Lung (tissue), 12 donors: ENCODE measurements around the gene CIAPIN1. TPM values are rescaled to one million over a fixed set of nuclear protein-coding genes. Genes with fewer than 3 reads are reported as not detected.

ENCODE experiments used
- ATAC-seq: fragments of 200-7000 bp; cut with Tn5 transposase; one replicate; pipeline ENCODE4 v1.9.1; 2020; ENCODE audit warnings: moderate number of reproducible peaks; ENCODE audit not compliant: insufficient read depth, low FRiP score
- DNase-seq, 3 donors: peaks; one replicate each; pipeline ENCODE4 v3.0.0-alpha.2; 2013 to 2017
- H3K27ac ChIP-seq, 2 donors: one replicate each; pipeline ENCODE4 v1.5.1; 2013; ENCODE audit warnings: mild to moderate bottlenecking in 2 of 2, moderate library complexity in 2 of 2, control low read depth in 1 of 2, inconsistent platforms in 1 of 2, low read depth in 1 of 2, low read length in 1 of 2
- H3K27me3 ChIP-seq, 3 donors: one replicate each; pipeline ENCODE4 v1.5.1; 2013; ENCODE audit warnings: low read length in 2 of 3; ENCODE audit not compliant: control insufficient read depth in 3 of 3, insufficient read depth in 3 of 3
- H3K36me3 ChIP-seq, 4 donors: one replicate each; pipeline ENCODE4 v1.5.1; 2013; ENCODE audit warnings: low read length in 4 of 4, mild to moderate bottlenecking in 1 of 4, moderate library complexity in 1 of 4; ENCODE audit not compliant: control insufficient read depth in 4 of 4, insufficient read depth in 4 of 4
- H3K4me1 ChIP-seq, 5 donors: one replicate each; pipeline ENCODE4 v1.5.1; 2013; ENCODE audit warnings: low read length in 5 of 5, mild to moderate bottlenecking in 2 of 5, moderate library complexity in 1 of 5; ENCODE audit not compliant: control insufficient read depth in 5 of 5, insufficient read depth in 5 of 5
- H3K4me3 ChIP-seq: one replicate; pipeline ENCODE4 v1.5.1; 2013; ENCODE audit warnings: mild to moderate bottlenecking, control low read depth, moderate library complexity
- H3K9ac ChIP-seq, 2 donors: one replicate each; pipeline ENCODE4 v1.5.1; 2013; ENCODE audit warnings: low read length in 2 of 2, control low read depth in 1 of 2; ENCODE audit not compliant: insufficient read depth in 1 of 2
- H3K9me3 ChIP-seq, 4 donors: one replicate each; pipeline ENCODE4 v1.5.1; 2013; ENCODE audit warnings: low read length in 3 of 4, mild to moderate bottlenecking in 1 of 4, moderate library complexity in 1 of 4; ENCODE audit not compliant: control insufficient read depth in 4 of 4, insufficient read depth in 3 of 4
- WGBS, 2 donors: extraction: QIAGEN DNeasy Blood & Tissue Kit; methylation state at CpG; one replicate each; pipeline ENCODE4 v1.1.7; 2013; 5-methylcytosine and 5-hydroxymethylcytosine counted together
- polyA plus RNA-seq, 2 donors: library from polyadenylated mRNA; stranded (reverse); fragments of 200-250 nt; gene quantifications; one replicate each; pipeline ENCODE4 v1.2.1, GENCODE V29; 2013
- total RNA-seq, 2 donors: library from RNA; depleted of rRNA in 1 of 2; stranded (reverse); fragments of >200 nt in 1 of 2; gene quantifications; one replicate each; pipeline ENCODE4 v1.2.1, GENCODE V29; 2014 to 2021
- TF ChIP-seq, protein P1 (sequence below): IDR thresholded peaks from 2 replicates; pipeline ENCODE4 v1.5.1; 2012; ENCODE audit warnings: mild to moderate bottlenecking; ENCODE audit errors: control extremely low read depth, extremely low read depth
- donor health status: control.
- donor health status: control.
- donor health status: Bipolar disorder and iron deficiency.
- donor health status: healthy.
- donor health status: DM: yes; HTN: yes; CAD: no.

The CIAPIN1 gene
- total and polyA plus RNA-seq, 4 donors, result 24.0 to 69.6 (median 37.7) TPM

DNA sequence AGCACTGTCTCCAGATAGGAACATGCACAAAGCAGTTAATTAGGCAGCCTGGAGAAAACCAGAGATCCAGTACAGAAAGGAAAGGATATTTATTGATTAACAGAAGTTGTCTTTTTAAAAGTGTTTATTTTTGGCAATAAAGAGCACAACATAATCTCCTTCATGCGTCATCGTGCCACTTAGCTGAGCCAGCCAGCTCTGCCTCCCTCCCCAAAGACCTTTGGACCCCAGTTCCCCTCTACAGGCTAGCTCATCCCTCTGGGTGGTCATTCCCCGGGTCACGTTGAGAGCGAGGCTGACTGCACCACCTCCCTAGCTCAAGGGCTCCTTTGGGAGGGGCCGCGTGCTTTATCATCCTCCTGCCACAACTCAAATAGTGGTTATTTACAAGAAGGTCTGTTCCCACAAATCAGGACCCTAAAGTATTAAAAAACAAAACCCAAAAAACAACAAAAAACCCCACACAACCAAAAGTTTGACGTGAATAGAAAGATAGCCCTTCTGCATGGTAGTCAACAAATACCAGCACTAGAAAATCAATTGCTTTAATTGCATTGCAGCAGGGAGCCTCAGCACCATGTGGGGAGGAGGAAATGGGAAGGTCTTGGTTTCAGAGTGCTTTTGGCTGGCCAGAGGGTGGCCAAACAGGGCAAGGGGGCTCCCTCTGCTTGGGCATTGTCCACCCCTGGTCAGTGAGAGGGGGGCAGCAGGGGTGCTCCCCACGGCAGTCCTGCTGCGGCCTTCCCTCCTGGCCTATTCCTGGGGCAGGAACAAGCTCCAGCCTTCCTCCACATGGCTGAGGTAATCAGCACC, 24.9 kb upstream of the CIAPIN1 start:
- H3K27me3 ChIP-seq, result no peaks in the 10 kb centered on the region
- H3K27ac ChIP-seq, result no peak overlapping the region
- H3K9me3 ChIP-seq, result no peaks in the 10 kb centered on the region
- ATAC-seq, result no peak
- H3K4me1 ChIP-seq, result peaks cover 0 to 14% (median 5%) of the 10 kb centered on the region in 5 donors
- DNase-seq, result no peak
- peaks cover 21 to 50% (median 48%) of the 10 kb centered on the region in 4 donors for H3K36me3 ChIP-seq
- WGBS, 2 donors, result 70 to 86% methylated on average over 10 of the region's 10 CpGs
- H3K4me3 ChIP-seq, result no peak overlapping the region
- TF ChIP-seq, protein P1, sequence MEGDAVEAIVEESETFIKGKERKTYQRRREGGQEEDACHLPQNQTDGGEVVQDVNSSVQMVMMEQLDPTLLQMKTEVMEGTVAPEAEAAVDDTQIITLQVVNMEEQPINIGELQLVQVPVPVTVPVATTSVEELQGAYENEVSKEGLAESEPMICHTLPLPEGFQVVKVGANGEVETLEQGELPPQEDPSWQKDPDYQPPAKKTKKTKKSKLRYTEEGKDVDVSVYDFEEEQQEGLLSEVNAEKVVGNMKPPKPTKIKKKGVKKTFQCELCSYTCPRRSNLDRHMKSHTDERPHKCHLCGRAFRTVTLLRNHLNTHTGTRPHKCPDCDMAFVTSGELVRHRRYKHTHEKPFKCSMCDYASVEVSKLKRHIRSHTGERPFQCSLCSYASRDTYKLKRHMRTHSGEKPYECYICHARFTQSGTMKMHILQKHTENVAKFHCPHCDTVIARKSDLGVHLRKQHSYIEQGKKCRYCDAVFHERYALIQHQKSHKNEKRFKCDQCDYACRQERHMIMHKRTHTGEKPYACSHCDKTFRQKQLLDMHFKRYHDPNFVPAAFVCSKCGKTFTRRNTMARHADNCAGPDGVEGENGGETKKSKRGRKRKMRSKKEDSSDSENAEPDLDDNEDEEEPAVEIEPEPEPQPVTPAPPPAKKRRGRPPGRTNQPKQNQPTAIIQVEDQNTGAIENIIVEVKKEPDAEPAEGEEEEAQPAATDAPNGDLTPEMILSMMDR, result no peak
- no peak overlapping the region for H3K9ac ChIP-seq

DNA sequence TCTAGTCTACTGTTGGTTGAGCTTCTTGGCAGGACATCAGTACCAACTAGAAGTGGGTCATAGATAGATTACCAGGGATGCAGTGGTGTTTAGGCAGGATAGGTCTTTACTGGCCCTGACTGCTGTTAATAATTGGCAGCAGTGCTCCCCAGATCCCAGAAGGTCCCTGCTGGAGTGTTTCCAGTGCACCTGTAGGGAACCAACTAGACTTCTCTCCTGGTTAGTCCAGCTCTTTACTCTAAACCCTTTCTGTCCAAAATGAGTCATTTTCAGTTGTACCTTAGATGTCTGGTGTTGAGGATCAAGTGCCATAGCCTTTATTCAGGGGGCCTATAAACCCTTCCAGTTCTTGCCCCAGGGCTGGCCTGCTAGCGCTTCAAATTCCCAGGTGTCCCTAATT, 24.0 kb upstream of the CIAPIN1 start:
- peaks cover 0 to 12% (median 5%) of the 10 kb centered on the region in 5 donors for H3K4me1 ChIP-seq
- no peaks in the 10 kb centered on the region for H3K27me3 ChIP-seq
- H3K36me3 ChIP-seq, result peaks cover 25 to 55% (median 52%) of the 10 kb centered on the region in 4 donors
- TF ChIP-seq, protein P1, result no peak
- 96 to 97% methylated on average over 1 of the region's 1 CpG for WGBS, 2 donors
- no peak overlapping the region for H3K4me3 ChIP-seq
- no peak overlapping the region for H3K9ac ChIP-seq
- ATAC-seq, result no peak
- no peak for DNase-seq
- no peaks in the 10 kb centered on the region for H3K9me3 ChIP-seq
- H3K27ac ChIP-seq, result no peak overlapping the region

DNA sequence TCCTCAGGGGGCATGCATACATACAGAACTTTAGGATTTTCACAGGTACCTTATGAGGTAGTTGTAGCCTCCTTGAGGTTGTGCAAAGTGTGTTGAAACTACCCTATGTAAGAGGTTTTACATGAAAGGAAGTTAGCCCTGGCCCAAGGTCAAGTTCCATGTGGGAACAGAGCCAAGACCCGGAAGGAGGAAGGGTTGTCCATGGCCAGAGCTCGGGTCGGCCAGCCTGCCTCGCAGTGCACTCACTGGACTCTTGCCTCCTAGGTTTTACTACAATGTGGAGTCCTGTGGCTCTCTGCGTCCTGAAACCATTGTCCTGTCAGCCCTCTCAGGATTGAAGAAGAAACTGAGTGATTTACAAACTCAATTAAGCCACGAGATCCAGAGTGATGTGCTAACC, 23.5 kb upstream of the CIAPIN1 start:
- DNase-seq (no peak), ATAC-seq (peak; percentile 21)
- TF ChIP-seq, protein P1, result no peak
- Histone ChIP-seq H3K9me3 (no peaks in the 10 kb centered on the region), H3K27ac (peak overlapping the region in 1 of 2 donors; percentile 55), H3K27me3 (no peaks in the 10 kb centered on the region), H3K4me1 (peaks cover 0 to 12% (median 5%) of the 10 kb centered on the region in 5 donors), H3K36me3 (peaks cover 29 to 58% (median 55%) of the 10 kb centered on the region in 4 donors), H3K9ac (no peak overlapping the region), H3K4me3 (no peak overlapping the region)
- WGBS, 2 donors, result 19 to 21% methylated on average over 6 of the region's 6 CpGs
